Chondrocyte (in vitro differentiated cells): ENCODE results near the gene CNOT10. TPM values are rescaled to one million over a fixed set of nuclear protein-coding genes. Genes with fewer than 3 reads are reported as not detected.
"Not testable (repeated sequence)": the region's sequence is repeated elsewhere in the genome, so short reads cannot be mapped to it uniquely, and the experiment has no call there.

ENCODE experiments used
- DNase-seq: peaks from one replicate; pipeline ENCODE4 v3.0.0; 2021; ENCODE audit warnings: mixed read lengths, low spot score
- H3K27ac Mint-ChIP-seq: one replicate; pipeline ENCODE4 v1.8.0; 2021; ENCODE audit warnings: mild to moderate bottlenecking, moderate library complexity, mixed read lengths; ENCODE audit not compliant: unreplicated experiment
- H3K27me3 Mint-ChIP-seq: 2 replicates; pipeline ENCODE4 v1.8.0; 2021; ENCODE audit warnings: low read depth, mixed read lengths
- H3K36me3 Mint-ChIP-seq: 2 replicates; pipeline ENCODE4 v1.8.0; 2021; ENCODE audit warnings: low read depth, mixed read lengths
- H3K4me1 Mint-ChIP-seq: 2 replicates; pipeline ENCODE4 v1.8.0; 2021; ENCODE audit warnings: low read depth, mild to moderate bottlenecking, mixed read lengths
- H3K4me3 Mint-ChIP-seq: one replicate; pipeline ENCODE4 v1.8.0; 2021; ENCODE audit warnings: mild to moderate bottlenecking, moderate library complexity, mixed read lengths; ENCODE audit not compliant: unreplicated experiment
- H3K9me3 Mint-ChIP-seq: 2 replicates; pipeline ENCODE4 v1.8.0; 2021; ENCODE audit warnings: low read depth, mixed read lengths
- total RNA-seq: library from RNA; stranded (reverse); gene quantifications from 3 replicates; pipeline ENCODE4 v1.2.1, GENCODE V29; 2021
- TF ChIP-seq, protein P1 (sequence below): fragments of 200-600 bp; sonication (generic); IDR thresholded peaks from 2 replicates; pipeline ENCODE4 v1.5.0; 2021; ENCODE audit warnings: antibody characterized with exemption, mild to moderate bottlenecking, moderate library complexity

CNOT10 gene
- total RNA-seq, 1 donor from 2014 or later: 49.1 TPM

DNA sequence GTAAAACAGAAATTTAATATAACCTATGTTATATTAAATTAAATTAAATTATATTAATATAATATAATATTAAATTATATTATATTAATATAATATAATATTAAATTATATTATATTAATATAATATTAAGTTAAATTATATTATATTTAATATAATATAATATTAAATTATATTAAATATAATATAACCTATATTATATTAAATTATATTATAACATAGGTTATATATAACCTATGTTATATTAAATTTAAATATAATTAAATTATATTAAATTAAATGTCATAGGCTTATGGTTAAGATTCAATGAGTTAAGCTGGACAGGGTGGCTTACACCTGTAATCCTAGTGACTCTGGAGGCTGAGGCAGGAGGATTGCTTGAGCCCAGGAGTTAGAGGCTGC is 40.6 kb upstream of the CNOT10 start:
- Mint-ChIP-seq H3K4me3 (no peak overlapping the region), H3K4me1 (peaks cover 7% of the 10 kb centered on the region), H3K36me3 (no peaks in the 10 kb centered on the region), H3K27ac (no peak overlapping the region), H3K9me3 (no peaks in the 10 kb centered on the region), H3K27me3 (no peaks in the 10 kb centered on the region)
- TF ChIP-seq, protein P1, sequence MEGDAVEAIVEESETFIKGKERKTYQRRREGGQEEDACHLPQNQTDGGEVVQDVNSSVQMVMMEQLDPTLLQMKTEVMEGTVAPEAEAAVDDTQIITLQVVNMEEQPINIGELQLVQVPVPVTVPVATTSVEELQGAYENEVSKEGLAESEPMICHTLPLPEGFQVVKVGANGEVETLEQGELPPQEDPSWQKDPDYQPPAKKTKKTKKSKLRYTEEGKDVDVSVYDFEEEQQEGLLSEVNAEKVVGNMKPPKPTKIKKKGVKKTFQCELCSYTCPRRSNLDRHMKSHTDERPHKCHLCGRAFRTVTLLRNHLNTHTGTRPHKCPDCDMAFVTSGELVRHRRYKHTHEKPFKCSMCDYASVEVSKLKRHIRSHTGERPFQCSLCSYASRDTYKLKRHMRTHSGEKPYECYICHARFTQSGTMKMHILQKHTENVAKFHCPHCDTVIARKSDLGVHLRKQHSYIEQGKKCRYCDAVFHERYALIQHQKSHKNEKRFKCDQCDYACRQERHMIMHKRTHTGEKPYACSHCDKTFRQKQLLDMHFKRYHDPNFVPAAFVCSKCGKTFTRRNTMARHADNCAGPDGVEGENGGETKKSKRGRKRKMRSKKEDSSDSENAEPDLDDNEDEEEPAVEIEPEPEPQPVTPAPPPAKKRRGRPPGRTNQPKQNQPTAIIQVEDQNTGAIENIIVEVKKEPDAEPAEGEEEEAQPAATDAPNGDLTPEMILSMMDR: no peak
- no peak for DNase-seq

DNA sequence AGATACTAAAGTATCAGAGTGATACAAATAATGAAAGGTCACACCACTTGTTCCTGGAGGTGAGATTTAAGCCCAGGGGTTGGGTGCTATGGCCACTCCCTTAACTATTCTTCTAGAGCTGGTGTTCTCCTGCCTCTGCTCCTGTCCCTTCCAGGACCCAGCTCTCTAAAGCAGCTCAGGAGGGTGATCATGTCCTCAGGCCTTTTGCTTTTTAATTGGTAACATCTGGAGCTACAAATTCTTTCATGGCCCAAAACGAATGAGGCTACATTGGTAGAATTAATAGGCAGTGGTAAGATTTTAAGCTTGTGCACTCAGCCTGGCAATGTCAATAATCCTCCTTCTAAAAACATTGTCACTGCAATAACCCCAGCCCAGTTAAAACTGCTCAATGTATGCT is 38.2 kb upstream of the CNOT10 start:
- Mint-ChIP-seq H3K4me3 (no peak overlapping the region), H3K27ac (no peak overlapping the region), H3K9me3 (no peaks in the 10 kb centered on the region), H3K4me1 (peaks cover 4% of the 10 kb centered on the region), H3K36me3 (no peaks in the 10 kb centered on the region), H3K27me3 (no peaks in the 10 kb centered on the region)
- DNase-seq: no peak
- TF ChIP-seq, protein P1: no peak

DNA sequence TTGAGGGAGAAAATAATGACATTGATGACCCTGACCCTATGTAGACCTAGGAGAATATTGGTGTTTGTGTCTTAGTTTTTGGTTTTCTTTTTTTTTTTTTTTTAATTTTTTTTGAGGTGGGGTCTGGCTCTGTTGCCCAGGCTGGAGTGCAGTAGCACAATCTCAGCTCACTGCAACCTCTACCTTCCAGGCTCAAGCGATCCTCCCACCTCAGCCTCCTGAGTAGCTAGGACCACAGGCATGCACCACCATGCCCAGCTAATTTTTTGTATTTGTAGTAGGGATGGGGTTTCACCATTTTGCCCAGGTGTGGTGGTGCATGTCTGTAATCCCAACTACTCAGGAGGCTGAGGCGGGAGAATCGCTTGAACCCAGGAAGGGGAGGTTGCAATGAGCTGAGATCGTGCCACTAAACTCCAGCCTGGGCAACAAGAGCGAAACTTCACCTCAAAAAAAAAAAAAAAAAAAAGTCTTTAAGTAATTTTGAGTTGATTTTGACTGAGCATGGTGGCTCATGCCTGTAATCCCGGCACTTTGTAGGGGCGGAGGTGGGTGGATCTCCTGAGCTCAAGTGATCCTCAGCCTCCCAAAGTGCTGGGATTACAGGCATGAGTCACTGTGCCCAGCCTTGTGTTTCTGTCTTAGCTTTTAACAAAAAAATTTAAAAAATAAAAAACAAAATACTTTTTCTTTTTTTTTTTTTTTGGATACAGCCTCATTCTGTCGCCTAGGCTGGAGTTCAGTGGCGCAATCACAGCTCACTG is 32.5 kb upstream of the CNOT10 start:
- not testable (repeated sequence) for H3K36me3 Mint-ChIP-seq, H3K4me1 Mint-ChIP-seq, H3K4me3 Mint-ChIP-seq, H3K27me3 Mint-ChIP-seq, H3K9me3 Mint-ChIP-seq, H3K27ac Mint-ChIP-seq, DNase-seq

DNA sequence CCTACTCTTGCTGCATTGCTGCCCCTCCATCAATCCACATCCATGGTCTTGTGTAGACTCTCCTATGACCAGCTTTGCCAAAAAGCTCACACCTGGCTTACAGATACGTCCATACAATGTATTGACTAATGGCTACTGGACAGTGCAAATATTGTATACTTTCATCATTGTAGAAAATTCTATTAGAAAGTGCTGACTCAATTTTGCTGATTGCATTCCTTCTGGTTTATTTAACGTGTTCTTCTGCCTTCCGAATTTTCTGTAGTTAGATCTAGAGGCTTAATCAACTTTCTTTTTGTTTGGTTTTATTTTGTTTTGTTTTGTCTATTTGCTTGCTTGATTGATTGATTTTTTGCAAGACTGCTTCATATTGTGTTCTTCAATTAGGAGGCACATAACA is 29.8 kb upstream of the CNOT10 start:
- TF ChIP-seq, protein P1: no peak
- Mint-ChIP-seq H3K27me3 (no peaks in the 10 kb centered on the region), H3K27ac (no peak overlapping the region), H3K4me1 (no peaks in the 10 kb centered on the region), H3K4me3 (no peak overlapping the region), H3K36me3 (no peaks in the 10 kb centered on the region), H3K9me3 (no peaks in the 10 kb centered on the region)
- DNase-seq: no peak

DNA sequence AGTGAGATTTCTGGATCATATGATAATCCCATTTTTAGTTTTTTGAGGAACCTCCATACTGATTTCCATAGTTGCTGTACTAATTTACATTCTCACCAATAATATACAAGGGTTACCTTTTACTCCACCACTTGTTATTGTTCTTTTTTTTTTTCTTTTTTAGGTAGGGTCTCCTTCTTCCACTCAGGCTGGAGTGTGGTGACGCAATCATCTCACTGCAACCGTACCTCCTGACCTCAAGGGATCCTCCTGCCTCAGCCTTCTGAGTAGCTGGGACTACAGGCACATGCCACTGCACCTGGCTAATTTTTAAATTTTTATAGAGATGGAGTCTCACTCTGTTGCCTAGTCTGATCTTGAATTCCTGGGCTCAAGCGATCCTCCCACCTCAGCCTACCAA is 24.4 kb upstream of the CNOT10 start:
- no peaks in the 10 kb centered on the region for H3K9me3 Mint-ChIP-seq
- TF ChIP-seq, protein P1: no peak
- H3K27ac Mint-ChIP-seq: no peak overlapping the region
- no peaks in the 10 kb centered on the region for H3K4me1 Mint-ChIP-seq
- H3K27me3 Mint-ChIP-seq: no peaks in the 10 kb centered on the region
- no peak for DNase-seq
- H3K4me3 Mint-ChIP-seq: no peak overlapping the region
- no peaks in the 10 kb centered on the region for H3K36me3 Mint-ChIP-seq

DNA sequence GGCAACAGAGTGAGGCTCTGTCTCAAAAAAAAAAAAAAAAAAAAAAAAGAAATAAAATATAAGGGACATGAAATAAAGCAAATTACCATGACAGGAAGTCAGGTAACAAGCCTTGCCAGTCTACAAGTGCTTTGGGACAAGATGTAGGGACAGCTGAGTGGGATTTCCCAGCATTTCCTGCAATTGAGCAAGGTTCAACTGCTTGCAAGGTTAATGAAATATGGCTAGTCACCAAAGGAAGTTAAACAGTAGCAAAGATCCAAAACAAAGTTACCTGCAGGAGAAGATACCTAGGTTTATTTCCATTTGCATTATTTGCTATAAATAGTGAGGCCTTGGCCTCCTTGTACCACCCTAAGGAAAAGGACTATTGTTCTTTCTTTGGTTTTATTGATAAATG is 22.3 kb upstream of the CNOT10 start:
- Mint-ChIP-seq H3K9me3 (no peaks in the 10 kb centered on the region), H3K36me3 (no peaks in the 10 kb centered on the region), H3K4me1 (no peaks in the 10 kb centered on the region), H3K4me3 (no peak overlapping the region), H3K27me3 (peaks cover 4% of the 10 kb centered on the region), H3K27ac (no peak overlapping the region)
- no peak for DNase-seq
- TF ChIP-seq, protein P1: no peak
